NCI-H2227 (cell line): ENCODE data around the gene NAPSA.

Experiments
- DNase-seq: peaks from one replicate; lab custom pipeline; 2025; ENCODE audit not compliant: unreplicated experiment; lab: John Stamatoyannopoulos, UW

Gene NAPSA

GRCh38 chr19:50318438-50318837 lies 47.0 kb downstream of the NAPSA start:
- no peak for DNase-seq

- no peak for DNase-seq
Measured at GRCh38 chr19:50317115-50317514, 48.3 kb downstream of the NAPSA start.

GRCh38 chr19:50315773-50316448 lies 49.5 kb downstream of the NAPSA start:
- DNase-seq, result peak; percentile 89

GRCh38 chr19:50314724-50315708 lies 50.4 kb downstream of the NAPSA start:
- peak; percentile 61 for DNase-seq

GRCh38 chr19:50313812-50314536 lies 51.5 kb downstream of the NAPSA start:
- peak; percentile 58 for DNase-seq

GRCh38 chr19:50312967-50313811 lies 52.2 kb downstream of the NAPSA start:
- no peak for DNase-seq

GRCh38 chr19:50311723-50312635 lies 53.5 kb downstream of the NAPSA start:
- DNase-seq, result peak; percentile 81

- no peak for DNase-seq
Measured at GRCh38 chr19:50310759-50311465, 54.5 kb downstream of the NAPSA start.

GRCh38 chr19:50309396-50310125 lies 55.9 kb downstream of the NAPSA start:
- DNase-seq, result no peak

GRCh38 chr19:50308991-50309390 lies 56.4 kb downstream of the NAPSA start:
- no peak for DNase-seq
